Sigmoid colon (tissue), 7 donors: Measurements from ENCODE around the gene PARVB. TPM values are rescaled to one million over a fixed set of nuclear protein-coding genes. Genes with fewer than 3 reads are reported as not detected.
A peak's percentile ranks its signal among the peaks of the same experiment; 100 is the strongest.

Source experiments
- DNase-seq: peaks from one replicate; pipeline ENCODE4 v3.0.0-alpha.2; 2019
- H3K27ac ChIP-seq, 4 donors: fragments of 200-600 bp; sonication (generic); one replicate each; pipeline ENCODE4 v1.5.1; 2016 to 2019; ENCODE audit warnings: mild to moderate bottlenecking in 1 of 4
- H3K27me3 ChIP-seq, 3 donors: fragments of 200-600 bp; sonication (generic); one replicate each; pipeline ENCODE4 v1.5.1; 2019; ENCODE audit warnings: mild to moderate bottlenecking in 1 of 3
- H3K36me3 ChIP-seq, 4 donors: fragments of 200-600 bp; sonication (generic); one replicate each; pipeline ENCODE4 v1.5.1; 2016 to 2019
- H3K4me1 ChIP-seq, 4 donors: fragments of 200-600 bp; sonication (generic); one replicate each; pipeline ENCODE4 v1.5.1; 2017 to 2019
- H3K4me3 ChIP-seq, 4 donors: fragments of 200-600 bp; sonication (generic); one replicate each; pipeline ENCODE4 v1.5.1; 2017 to 2019; ENCODE audit warnings: mild to moderate bottlenecking in 2 of 4, moderate library complexity in 1 of 4
- H3K9me3 ChIP-seq, 4 donors: fragments of 200-600 bp in 3 of 4; sonication (generic) in 3 of 4; one replicate each; pipeline versions ENCODE4 v1.5.1 to v1.6.1; 2013 to 2019
- CTCF ChIP-seq, 4 experiments: fragments of 450-650 bp in 3 of 4; fragments of 200-600 bp in 1 of 4; IDR thresholded peaks; one replicate each; pipeline ENCODE4 v1.5.1; 2016 to 2019; ENCODE audit warnings: antibody characterized with exemption in 4 of 4, mild to moderate bottlenecking in 3 of 4, moderate library complexity in 2 of 4
- EP300 ChIP-seq, 4 donors: sonication (generic); formaldehyde crosslinking; IDR thresholded peaks; one replicate each; pipeline ENCODE4 v1.6.1; 2017; ENCODE audit warnings: antibody characterized with exemption in 4 of 4
- POLR2A ChIP-seq, 2 donors: fragments of 450-650 bp; IDR thresholded peaks; one replicate each; pipeline ENCODE4 v1.6.1; 2016; ENCODE audit warnings: antibody characterized with exemption in 2 of 2, mild to moderate bottlenecking in 2 of 2, moderate library complexity in 2 of 2
- POLR2AphosphoS5 ChIP-seq, 4 donors: sonication (generic); formaldehyde crosslinking; IDR thresholded peaks; one replicate each; pipeline ENCODE4 v1.6.1; 2017; ENCODE audit warnings: antibody characterized with exemption in 4 of 4
- WGBS, 2 donors: extraction: QIAGEN DNeasy Blood & Tissue Kit; methylation state at CpG; one replicate each; pipeline ENCODE4 v1.1.7; 2013; 5-methylcytosine and 5-hydroxymethylcytosine counted together
- intact Hi-C: fragments of 100-400 bp; cut with DNase I; formaldehyde crosslinking; loops from one replicate; pipeline ENCODE4 v1.15.1; 2023
- polyA plus RNA-seq, 3 donors: library from polyadenylated mRNA; stranded (reverse); fragments of 200-250 nt; gene quantifications; one replicate each; pipeline ENCODE4 v1.2.3, GENCODE V29; 2013
- total RNA-seq, 4 donors: library from RNA; depleted of rRNA; stranded (reverse); fragments of >200 nt; gene quantifications; one replicate each; pipeline ENCODE4 v1.1.0, GENCODE V29; 2016
- donor health status: healthy with polysubstance abuse.
- donor health status: Bipolar disorder and iron deficiency.
- donor health status: healthy.

PARVB gene
- total and polyA plus RNA-seq, 7 donors = 6.9 to 21.6 (median 18.9) TPM

- Histone ChIP-seq H3K27ac (peak overlapping the region in 2 of 4 donors; percentile 16 to 42), H3K36me3 (no peaks in the 10 kb centered on the region)
- TF ChIP-seq CTCF (IDR thresholded peaks at IDR 0.05) (no peak), POLR2A (IDR thresholded peaks at IDR 0.05) (no peak), EP300 (IDR thresholded peaks at IDR 0.05) (no peak), POLR2AphosphoS5 (IDR thresholded peaks at IDR 0.05) (no peak)
Measured at GRCh38 chr22:44031158-44031952, 7.3 kb downstream of the PARVB start.

GRCh38 chr22:44032126-44032730 is 8.1 kb downstream of the PARVB start:
- no peak for DNase-seq
- no peak overlapping the region for H3K4me3 ChIP-seq
- intact Hi-C loops = no loop called here
- WGBS, 2 donors = 85 to 87% methylated on average over 14 of the region's 14 CpGs
- no peaks in the 10 kb centered on the region for H3K36me3 ChIP-seq
- no peaks in the 10 kb centered on the region for H3K27me3 ChIP-seq
- H3K9me3 ChIP-seq = no peaks in the 10 kb centered on the region
- H3K4me1 ChIP-seq = peaks cover 0 to 5% (median 4%) of the 10 kb centered on the region in 4 donors
- H3K27ac ChIP-seq = peak overlapping the region in 1 of 4 donors; percentile 25
- TF ChIP-seq CTCF (IDR thresholded peaks at IDR 0.05) = no peak
- no peak for TF ChIP-seq POLR2AphosphoS5 (IDR thresholded peaks at IDR 0.05)
- no peak for TF ChIP-seq POLR2A (IDR thresholded peaks at IDR 0.05)
- no peak for TF ChIP-seq EP300 (IDR thresholded peaks at IDR 0.05)

More at GRCh38 chr22:44031158-44031952, 7.3 kb downstream of the PARVB start:
- Histone ChIP-seq H3K4me1 (peaks cover 0 to 2% (median 0%) of the 10 kb centered on the region in 4 donors), H3K4me3 (no peak overlapping the region), H3K9me3 (no peaks in the 10 kb centered on the region), H3K27me3 (no peaks in the 10 kb centered on the region)
- 70% methylated on average over 21 of the region's 21 CpGs for WGBS, 2 donors
- intact Hi-C loops = no loop called here
- no peak for DNase-seq

- Histone ChIP-seq H3K4me3 (no peak overlapping the region), H3K4me1 (peaks cover 0 to 15% (median 14%) of the 10 kb centered on the region in 4 donors), H3K9me3 (no peaks in the 10 kb centered on the region), H3K27ac (peak overlapping the region in 2 of 4 donors; percentile 1 to 18), H3K27me3 (no peaks in the 10 kb centered on the region), H3K36me3 (no peaks in the 10 kb centered on the region)
- no peak for TF ChIP-seq POLR2A (IDR thresholded peaks at IDR 0.05)
- no peak for TF ChIP-seq CTCF (IDR thresholded peaks at IDR 0.05)
- no peak for TF ChIP-seq EP300 (IDR thresholded peaks at IDR 0.05)
- no peak for TF ChIP-seq POLR2AphosphoS5 (IDR thresholded peaks at IDR 0.05)
- no peak for DNase-seq
- intact Hi-C loops = no loop called here
- WGBS, 2 donors = 80 to 87% methylated on average over 7 of the region's 7 CpGs
Measured at GRCh38 chr22:44033287-44033686, 9.2 kb downstream of the PARVB start.

GRCh38 chr22:44033694-44034093 is 9.6 kb downstream of the PARVB start:
- no peak for DNase-seq
- H3K9me3 ChIP-seq = no peaks in the 10 kb centered on the region
- H3K4me3 ChIP-seq = no peak overlapping the region
- peaks cover 0 to 16% (median 15%) of the 10 kb centered on the region in 4 donors for H3K4me1 ChIP-seq
- 76 to 77% methylated on average over 8 of the region's 8 CpGs for WGBS, 2 donors
- no peaks in the 10 kb centered on the region for H3K27me3 ChIP-seq
- H3K36me3 ChIP-seq = no peaks in the 10 kb centered on the region
- intact Hi-C loops = no loop called here
- TF ChIP-seq POLR2A (IDR thresholded peaks at IDR 0.05) (no peak), POLR2AphosphoS5 (IDR thresholded peaks at IDR 0.05) (no peak)
- H3K27ac ChIP-seq = peak overlapping the region in 2 of 4 donors; percentile 1 to 18
